DND-41 (cell line): Measurements from ENCODE around the gene ARMC9.

Experiments
- CTCF ChIP-seq: IDR thresholded peaks from 2 replicates; pipeline ENCODE4 v1.5.1; 2012; ENCODE audit warnings: borderline replicate concordance, low read length, moderate library complexity, mild to moderate bottlenecking; ENCODE audit not compliant: poor library complexity, severe bottlenecking; ENCODE audit errors: extremely low read depth
- EZH2 ChIP-seq: IDR thresholded peaks from 3 replicates; pipeline ENCODE4 v1.6.1; 2012; ENCODE audit warnings: borderline replicate concordance, low read depth, mild to moderate bottlenecking, moderate library complexity, low read length, inconsistent platforms; ENCODE audit not compliant: severe bottlenecking

- TF ChIP-seq CTCF (no peak), EZH2 (no peak)
Measured at GRCh38 chr2:231204581-231204980, 6.2 kb downstream of the ARMC9 start.
